ENCODE results near the gene CGNL1.

Gene CGNL1

DNA sequence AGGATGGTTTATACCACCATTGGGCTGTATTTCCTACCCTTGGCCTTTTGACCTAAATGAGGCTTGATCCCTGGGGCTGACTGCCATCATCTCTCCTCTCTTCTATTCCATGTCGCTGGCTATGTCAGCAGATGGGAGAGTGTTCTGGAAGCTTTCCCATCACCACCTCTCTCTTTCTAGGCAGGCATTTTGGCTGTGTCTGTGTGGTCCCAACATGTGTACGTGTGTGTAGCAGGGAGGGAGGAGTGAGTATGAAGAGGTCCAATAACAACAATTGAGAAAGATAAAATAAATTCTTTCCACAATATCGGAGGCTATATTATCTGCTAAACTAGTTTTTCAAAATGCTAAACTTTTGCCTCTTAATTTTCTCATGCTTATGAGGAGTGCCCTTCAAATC is 34.1 kb downstream of the CGNL1 start:
- Histone ChIP-seq H2AFZ (ENCODE audit: low read length) (no peak overlapping the region), H3K36me3 (replicated peaks in 1 of 2; ENCODE audit: control insufficient read depth in 2 of 2, insufficient read depth in 2 of 2, low read length in 2 of 2) (no peaks in the 10 kb centered on the region), H3K4me1 (ENCODE audit: control insufficient read depth in 2 of 2, insufficient read depth in 1 of 2, low read depth in 1 of 2, low read length in 2 of 2) (peaks cover 4% of the 10 kb centered on the region in 2 donors), H3K23ac (ENCODE audit: low read depth, low read length, poor library complexity) (no peak overlapping the region), H2BK12ac (ENCODE audit: low read length) (no peak overlapping the region), H3K9ac (ENCODE audit: low read depth, low read length, poor library complexity) (no peak overlapping the region), H3K4me2 (ENCODE audit: insufficient read depth, low read length, poor library complexity, severe bottlenecking) (no peak overlapping the region), H3K4me3 (ENCODE audit: low read length in 2 of 2) (no peak overlapping the region), H3K27me3 (ENCODE audit: control insufficient read depth in 3 of 3, insufficient read depth in 3 of 3, low read depth in 1 of 3, low read length in 3 of 3) (no peaks in the 10 kb centered on the region), H2AK5ac (ENCODE audit: low read depth, low read length) (no peak overlapping the region), H2BK15ac (ENCODE audit: low read length) (no peak overlapping the region), H2BK120ac (ENCODE audit: low read depth, low read length) (no peak overlapping the region), H3K4ac (ENCODE audit: low read length) (no peak overlapping the region), H3K9me3 (replicated peaks in 1 of 2; ENCODE audit: control insufficient read depth in 2 of 2, insufficient read depth in 1 of 2, low read depth in 1 of 2, low read length in 2 of 2) (no peaks in the 10 kb centered on the region), H3K79me1 (ENCODE audit: low read depth, low read length) (no peaks in the 10 kb centered on the region), H3K27ac (replicated peaks; ENCODE audit: low read length) (no peak overlapping the region), H2BK5ac (ENCODE audit: low read length) (no peak overlapping the region), H4K8ac (ENCODE audit: low read depth, low read length) (no peak overlapping the region), H4K91ac (ENCODE audit: low read depth, low read length, poor library complexity) (no peak overlapping the region), H3K14ac (ENCODE audit: low read length) (no peak overlapping the region), H3K18ac (ENCODE audit: low read length) (no peak overlapping the region)
- no peak for DNase-seq (ENCODE audit: low spot score)
- WGBS, 2 donors (ENCODE audit: extremely low coverage in 2 of 2, insufficient read length in 2 of 2, insufficient replicate concordance in 1 of 2), result no CpG with 5 or more reads among the region's 3 CpGs

DNA sequence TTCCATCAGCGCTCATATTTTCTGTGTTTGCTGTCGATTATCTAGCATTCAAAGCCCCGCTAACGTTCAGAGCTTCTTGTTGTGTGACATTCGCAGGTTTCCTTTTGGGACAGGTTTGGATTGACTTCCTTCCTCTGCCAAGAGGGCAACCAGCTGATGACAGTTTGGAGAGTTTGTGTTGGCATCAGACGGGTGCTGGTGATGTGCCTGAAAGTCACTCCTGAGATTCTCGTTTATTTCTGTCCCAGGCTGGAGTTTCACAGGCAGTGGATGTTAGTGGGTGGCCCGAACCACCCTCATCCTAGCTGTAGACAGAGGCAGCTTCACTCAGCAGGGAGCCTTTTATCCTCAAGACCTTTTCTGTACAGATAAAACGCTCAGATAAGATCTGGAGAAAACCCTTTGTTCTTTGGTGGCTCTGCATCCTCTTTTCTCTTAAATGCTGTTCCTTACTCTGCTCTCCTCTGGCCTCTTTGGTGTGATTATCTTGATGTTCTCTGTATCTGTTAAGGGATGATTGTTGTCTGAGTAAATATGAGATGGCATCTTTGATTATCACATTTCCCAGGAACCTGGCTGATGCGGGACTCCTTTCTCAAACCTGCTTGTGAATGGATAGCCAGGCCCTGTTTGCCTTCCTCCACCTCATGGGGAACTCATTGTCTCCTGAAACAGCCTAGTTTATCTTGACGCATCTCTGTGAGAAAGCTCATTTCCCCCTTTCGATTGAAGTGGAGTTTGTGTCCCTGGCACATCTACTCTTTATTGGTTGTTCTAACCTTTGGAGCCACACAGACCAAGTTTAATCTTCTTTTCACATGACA is 35.9 kb downstream of the CGNL1 start:
- Histone ChIP-seq H3K4me1 (ENCODE audit: control insufficient read depth in 2 of 2, insufficient read depth in 1 of 2, low read depth in 1 of 2, low read length in 2 of 2) (peaks cover 4% of the 10 kb centered on the region in 2 donors), H3K9me3 (replicated peaks in 1 of 2; ENCODE audit: control insufficient read depth in 2 of 2, insufficient read depth in 1 of 2, low read depth in 1 of 2, low read length in 2 of 2) (no peaks in the 10 kb centered on the region), H3K79me1 (ENCODE audit: low read depth, low read length) (no peaks in the 10 kb centered on the region), H3K27ac (replicated peaks; ENCODE audit: low read length) (no peak overlapping the region), H2AFZ (ENCODE audit: low read length) (no peak overlapping the region), H3K4me3 (ENCODE audit: low read length in 2 of 2) (no peak overlapping the region), H3K36me3 (replicated peaks in 1 of 2; ENCODE audit: control insufficient read depth in 2 of 2, insufficient read depth in 2 of 2, low read length in 2 of 2) (no peaks in the 10 kb centered on the region), H3K14ac (ENCODE audit: low read length) (no peak overlapping the region), H3K18ac (ENCODE audit: low read length) (no peak overlapping the region), H2BK5ac (ENCODE audit: low read length) (no peak overlapping the region), H2BK15ac (ENCODE audit: low read length) (no peak overlapping the region), H2AK5ac (ENCODE audit: low read depth, low read length) (no peak overlapping the region), H4K91ac (ENCODE audit: low read depth, low read length, poor library complexity) (no peak overlapping the region), H2BK120ac (ENCODE audit: low read depth, low read length) (no peak overlapping the region), H3K23ac (ENCODE audit: low read depth, low read length, poor library complexity) (no peak overlapping the region), H2BK12ac (ENCODE audit: low read length) (no peak overlapping the region), H3K4ac (ENCODE audit: low read length) (no peak overlapping the region), H3K9ac (ENCODE audit: low read depth, low read length, poor library complexity) (no peak overlapping the region), H3K4me2 (ENCODE audit: insufficient read depth, low read length, poor library complexity, severe bottlenecking) (no peak overlapping the region), H4K8ac (ENCODE audit: low read depth, low read length) (no peak overlapping the region), H3K27me3 (ENCODE audit: control insufficient read depth in 3 of 3, insufficient read depth in 3 of 3, low read depth in 1 of 3, low read length in 3 of 3) (no peaks in the 10 kb centered on the region)
- no CpG with 5 or more reads among the region's 12 CpGs for WGBS, 2 donors (ENCODE audit: extremely low coverage in 2 of 2, insufficient read length in 2 of 2, insufficient replicate concordance in 1 of 2)
- no peak for DNase-seq (ENCODE audit: low spot score)

DNA sequence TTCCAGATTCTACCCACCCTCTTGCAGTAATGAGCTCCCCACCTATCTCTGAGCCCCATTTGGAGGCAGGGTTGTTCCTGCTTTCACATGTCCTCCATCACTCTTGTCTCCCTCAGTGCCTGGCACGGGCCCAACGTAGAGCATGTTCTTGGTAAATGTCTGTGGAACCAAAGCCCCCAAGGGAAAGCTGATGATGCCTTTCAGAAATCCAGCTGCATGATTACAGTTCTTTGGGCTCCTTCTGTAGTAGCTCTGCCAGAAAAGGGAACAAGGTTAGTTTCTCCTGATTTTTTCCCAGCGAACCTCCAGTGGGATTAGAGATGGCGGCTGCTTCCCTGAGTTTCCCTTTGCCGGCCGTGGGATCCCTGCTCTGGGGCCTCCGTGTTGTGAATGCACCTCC is 39.3 kb downstream of the CGNL1 start:
- H3K9me3 ChIP-seq (replicated peaks in 1 of 2; ENCODE audit: control insufficient read depth in 2 of 2, insufficient read depth in 1 of 2, low read depth in 1 of 2, low read length in 2 of 2), result peaks cover 0 to 3% of the 10 kb centered on the region in 2 donors
- no peak overlapping the region for H2BK15ac ChIP-seq (ENCODE audit: low read length)
- H4K91ac ChIP-seq (ENCODE audit: low read depth, low read length, poor library complexity), result no peak overlapping the region
- H3K9ac ChIP-seq (ENCODE audit: low read depth, low read length, poor library complexity), result no peak overlapping the region
- WGBS, 2 donors (ENCODE audit: extremely low coverage in 2 of 2, insufficient read length in 2 of 2, insufficient replicate concordance in 1 of 2), result no CpG with 5 or more reads among the region's 7 CpGs
- H3K27ac ChIP-seq (replicated peaks; ENCODE audit: low read length), result no peak overlapping the region
- no peak overlapping the region for H3K23ac ChIP-seq (ENCODE audit: low read depth, low read length, poor library complexity)
- no peak overlapping the region for H2BK120ac ChIP-seq (ENCODE audit: low read depth, low read length)
- no peak overlapping the region for H4K8ac ChIP-seq (ENCODE audit: low read depth, low read length)
- H3K27me3 ChIP-seq (ENCODE audit: control insufficient read depth in 3 of 3, insufficient read depth in 3 of 3, low read depth in 1 of 3, low read length in 3 of 3), result no peaks in the 10 kb centered on the region
- no peaks in the 10 kb centered on the region for H3K79me1 ChIP-seq (ENCODE audit: low read depth, low read length)
- H3K4me2 ChIP-seq (ENCODE audit: insufficient read depth, low read length, poor library complexity, severe bottlenecking), result no peak overlapping the region
- H3K4ac ChIP-seq (ENCODE audit: low read length), result no peak overlapping the region
- no peak overlapping the region for H3K4me3 ChIP-seq (ENCODE audit: low read length in 2 of 2)
- no peak overlapping the region for H2BK12ac ChIP-seq (ENCODE audit: low read length)
- H3K14ac ChIP-seq (ENCODE audit: low read length), result no peak overlapping the region
- H3K36me3 ChIP-seq (replicated peaks in 1 of 2; ENCODE audit: control insufficient read depth in 2 of 2, insufficient read depth in 2 of 2, low read length in 2 of 2), result no peaks in the 10 kb centered on the region
- no peak overlapping the region for H2AFZ ChIP-seq (ENCODE audit: low read length)
- no peak overlapping the region for H2BK5ac ChIP-seq (ENCODE audit: low read length)
- H3K4me1 ChIP-seq (ENCODE audit: control insufficient read depth in 2 of 2, insufficient read depth in 1 of 2, low read depth in 1 of 2, low read length in 2 of 2), result peaks cover 4% of the 10 kb centered on the region in 2 donors
- DNase-seq (ENCODE audit: low spot score), result no peak
- no peak overlapping the region for H2AK5ac ChIP-seq (ENCODE audit: low read depth, low read length)
- H3K18ac ChIP-seq (ENCODE audit: low read length), result no peak overlapping the region

DNA sequence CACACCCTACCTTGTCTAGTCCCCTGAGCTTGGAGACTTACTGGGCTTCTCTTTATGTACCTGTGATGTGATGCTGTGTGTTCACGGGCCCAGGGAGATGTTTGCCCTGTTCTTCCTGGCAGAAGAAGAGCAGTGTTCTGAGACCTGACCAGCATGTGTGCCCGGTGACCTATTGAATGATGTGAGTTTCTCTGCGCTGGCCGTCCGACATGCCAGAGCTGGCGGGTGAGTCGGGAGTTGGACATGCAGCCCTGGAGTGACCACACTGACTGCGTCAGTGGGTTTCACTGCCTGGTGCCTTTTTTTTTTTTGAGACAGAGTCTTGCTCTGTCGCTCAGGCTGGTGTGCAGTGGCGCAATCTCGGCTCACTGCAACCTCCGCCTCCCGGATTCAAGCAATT is 42.3 kb downstream of the CGNL1 start:
- H3K27me3 ChIP-seq (ENCODE audit: control insufficient read depth in 3 of 3, insufficient read depth in 3 of 3, low read depth in 1 of 3, low read length in 3 of 3), result no peaks in the 10 kb centered on the region
- no peak overlapping the region for H2BK15ac ChIP-seq (ENCODE audit: low read length)
- no peak overlapping the region for H4K91ac ChIP-seq (ENCODE audit: low read depth, low read length, poor library complexity)
- no peak overlapping the region for H3K4me2 ChIP-seq (ENCODE audit: insufficient read depth, low read length, poor library complexity, severe bottlenecking)
- no peak overlapping the region for H3K27ac ChIP-seq (replicated peaks; ENCODE audit: low read length)
- H3K79me1 ChIP-seq (ENCODE audit: low read depth, low read length), result no peaks in the 10 kb centered on the region
- no peak overlapping the region for H3K9ac ChIP-seq (ENCODE audit: low read depth, low read length, poor library complexity)
- no peak overlapping the region for H3K23ac ChIP-seq (ENCODE audit: low read depth, low read length, poor library complexity)
- peaks cover 0 to 3% of the 10 kb centered on the region in 2 donors for H3K9me3 ChIP-seq (replicated peaks in 1 of 2; ENCODE audit: control insufficient read depth in 2 of 2, insufficient read depth in 1 of 2, low read depth in 1 of 2, low read length in 2 of 2)
- H4K8ac ChIP-seq (ENCODE audit: low read depth, low read length), result no peak overlapping the region
- no peak overlapping the region for H2BK12ac ChIP-seq (ENCODE audit: low read length)
- H3K4me1 ChIP-seq (ENCODE audit: control insufficient read depth in 2 of 2, insufficient read depth in 1 of 2, low read depth in 1 of 2, low read length in 2 of 2), result peaks cover 0 to 7% of the 10 kb centered on the region in 2 donors
- H2AK5ac ChIP-seq (ENCODE audit: low read depth, low read length), result no peak overlapping the region
- no peak overlapping the region for H3K18ac ChIP-seq (ENCODE audit: low read length)
- no peak overlapping the region for H2BK5ac ChIP-seq (ENCODE audit: low read length)
- no peak overlapping the region for H3K4ac ChIP-seq (ENCODE audit: low read length)
- H2BK120ac ChIP-seq (ENCODE audit: low read depth, low read length), result no peak overlapping the region
- no peak overlapping the region for H3K4me3 ChIP-seq (ENCODE audit: low read length in 2 of 2)
- H3K36me3 ChIP-seq (replicated peaks in 1 of 2; ENCODE audit: control insufficient read depth in 2 of 2, insufficient read depth in 2 of 2, low read length in 2 of 2), result no peaks in the 10 kb centered on the region
- WGBS, 2 donors (ENCODE audit: extremely low coverage in 2 of 2, insufficient read length in 2 of 2, insufficient replicate concordance in 1 of 2), result no CpG with 5 or more reads among the region's 13 CpGs
- DNase-seq (ENCODE audit: low spot score), result no peak
- H2AFZ ChIP-seq (ENCODE audit: low read length), result no peak overlapping the region
- H3K14ac ChIP-seq (ENCODE audit: low read length), result no peak overlapping the region
